GM23338 (cell line): ENCODE measurements around the gene DNAJC1.
"Not testable (repeated sequence)": the region's sequence is repeated elsewhere in the genome, so short reads cannot be mapped to it uniquely, and the experiment has no call there.

Experiments
- EZH2 ChIP-seq: fragments of 200-600 bp; sonication (generic); IDR thresholded peaks from one replicate; pipeline ENCODE4 v1.8.0; 2017; ENCODE audit warnings: antibody characterized with exemption, mild to moderate bottlenecking, low read depth; ENCODE audit not compliant: unreplicated experiment
- EZH2phosphoT487 ChIP-seq: fragments of 200-600 bp; sonication (generic); IDR thresholded peaks from one replicate; pipeline ENCODE4 v1.8.1; 2018; ENCODE audit warnings: antibody characterized with exemption; ENCODE audit not compliant: unreplicated experiment
- JUNB ChIP-seq: IDR thresholded peaks from one replicate; pipeline ENCODE4 v1.6.1; 2016; ENCODE audit warnings: antibody characterized with exemption; ENCODE audit not compliant: unreplicated experiment
- POLR2AphosphoS5 ChIP-seq: IDR thresholded peaks from 2 replicates; pipeline ENCODE4 v1.6.1; 2016; ENCODE audit warnings: antibody characterized with exemption, low read depth
- ZNF331 ChIP-seq: fragments of 250-450 bp; sonication (Bioruptor Pico); IDR thresholded peaks from 2 replicates; pipeline ENCODE4 v1.5.0; 2020; ENCODE audit warnings: low read depth, mild to moderate bottlenecking, moderate library complexity
- TF ChIP-seq, protein P1 (sequence below), 2 experiments: fragments of 200-600 bp in 1 of 2; sonication (generic) in 1 of 2; conservative IDR thresholded peaks; 2 replicates each; pipeline versions ENCODE4 v1.5.1 to v1.6.1; 2016 to 2017; ENCODE audit warnings: antibody characterized with exemption in 2 of 2, low read depth in 2 of 2, mild to moderate bottlenecking in 2 of 2, moderate library complexity in 1 of 2
- TF ChIP-seq, protein P2 (sequence below): fragments of 250-450 bp; sonication (Bioruptor Pico); IDR thresholded peaks from 2 replicates; pipeline ENCODE4 v1.5.0; 2020; ENCODE audit warnings: mild to moderate bottlenecking, moderate library complexity
- TF ChIP-seq, protein P3 (sequence below): IDR thresholded peaks from one replicate; pipeline ENCODE4 v1.6.1; 2018; ENCODE audit warnings: antibody characterized with exemption; ENCODE audit not compliant: unreplicated experiment

DNA sequence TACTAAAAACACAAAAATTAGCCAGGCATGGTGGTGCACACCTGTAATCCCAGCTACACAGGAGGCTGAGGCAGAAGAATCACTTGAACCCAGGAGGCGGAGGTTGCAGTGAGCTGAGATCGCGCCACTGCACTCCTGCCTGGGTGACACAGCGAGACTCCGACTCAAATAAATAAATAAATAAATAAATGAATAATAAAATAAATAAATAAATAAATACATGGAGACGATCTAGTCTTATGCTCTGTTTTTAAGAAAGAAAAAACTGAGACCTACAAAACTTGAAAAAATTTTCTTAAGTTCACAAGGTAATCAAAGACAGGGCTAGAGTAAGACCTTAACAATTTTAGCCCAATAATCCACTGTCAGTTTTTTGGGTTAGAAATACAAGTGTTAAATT lies 181.3 kb downstream of the DNAJC1 start:
- TF ChIP-seq, protein P1, sequence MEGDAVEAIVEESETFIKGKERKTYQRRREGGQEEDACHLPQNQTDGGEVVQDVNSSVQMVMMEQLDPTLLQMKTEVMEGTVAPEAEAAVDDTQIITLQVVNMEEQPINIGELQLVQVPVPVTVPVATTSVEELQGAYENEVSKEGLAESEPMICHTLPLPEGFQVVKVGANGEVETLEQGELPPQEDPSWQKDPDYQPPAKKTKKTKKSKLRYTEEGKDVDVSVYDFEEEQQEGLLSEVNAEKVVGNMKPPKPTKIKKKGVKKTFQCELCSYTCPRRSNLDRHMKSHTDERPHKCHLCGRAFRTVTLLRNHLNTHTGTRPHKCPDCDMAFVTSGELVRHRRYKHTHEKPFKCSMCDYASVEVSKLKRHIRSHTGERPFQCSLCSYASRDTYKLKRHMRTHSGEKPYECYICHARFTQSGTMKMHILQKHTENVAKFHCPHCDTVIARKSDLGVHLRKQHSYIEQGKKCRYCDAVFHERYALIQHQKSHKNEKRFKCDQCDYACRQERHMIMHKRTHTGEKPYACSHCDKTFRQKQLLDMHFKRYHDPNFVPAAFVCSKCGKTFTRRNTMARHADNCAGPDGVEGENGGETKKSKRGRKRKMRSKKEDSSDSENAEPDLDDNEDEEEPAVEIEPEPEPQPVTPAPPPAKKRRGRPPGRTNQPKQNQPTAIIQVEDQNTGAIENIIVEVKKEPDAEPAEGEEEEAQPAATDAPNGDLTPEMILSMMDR (conservative IDR thresholded peaks at IDR 0.05; ENCODE audit: low read depth in 2 of 2) = not testable (repeated sequence)
- TF ChIP-seq POLR2AphosphoS5, EZH2, EZH2phosphoT487, ZNF331, JUNB: not testable (repeated sequence)
- TF ChIP-seq, protein P2, sequence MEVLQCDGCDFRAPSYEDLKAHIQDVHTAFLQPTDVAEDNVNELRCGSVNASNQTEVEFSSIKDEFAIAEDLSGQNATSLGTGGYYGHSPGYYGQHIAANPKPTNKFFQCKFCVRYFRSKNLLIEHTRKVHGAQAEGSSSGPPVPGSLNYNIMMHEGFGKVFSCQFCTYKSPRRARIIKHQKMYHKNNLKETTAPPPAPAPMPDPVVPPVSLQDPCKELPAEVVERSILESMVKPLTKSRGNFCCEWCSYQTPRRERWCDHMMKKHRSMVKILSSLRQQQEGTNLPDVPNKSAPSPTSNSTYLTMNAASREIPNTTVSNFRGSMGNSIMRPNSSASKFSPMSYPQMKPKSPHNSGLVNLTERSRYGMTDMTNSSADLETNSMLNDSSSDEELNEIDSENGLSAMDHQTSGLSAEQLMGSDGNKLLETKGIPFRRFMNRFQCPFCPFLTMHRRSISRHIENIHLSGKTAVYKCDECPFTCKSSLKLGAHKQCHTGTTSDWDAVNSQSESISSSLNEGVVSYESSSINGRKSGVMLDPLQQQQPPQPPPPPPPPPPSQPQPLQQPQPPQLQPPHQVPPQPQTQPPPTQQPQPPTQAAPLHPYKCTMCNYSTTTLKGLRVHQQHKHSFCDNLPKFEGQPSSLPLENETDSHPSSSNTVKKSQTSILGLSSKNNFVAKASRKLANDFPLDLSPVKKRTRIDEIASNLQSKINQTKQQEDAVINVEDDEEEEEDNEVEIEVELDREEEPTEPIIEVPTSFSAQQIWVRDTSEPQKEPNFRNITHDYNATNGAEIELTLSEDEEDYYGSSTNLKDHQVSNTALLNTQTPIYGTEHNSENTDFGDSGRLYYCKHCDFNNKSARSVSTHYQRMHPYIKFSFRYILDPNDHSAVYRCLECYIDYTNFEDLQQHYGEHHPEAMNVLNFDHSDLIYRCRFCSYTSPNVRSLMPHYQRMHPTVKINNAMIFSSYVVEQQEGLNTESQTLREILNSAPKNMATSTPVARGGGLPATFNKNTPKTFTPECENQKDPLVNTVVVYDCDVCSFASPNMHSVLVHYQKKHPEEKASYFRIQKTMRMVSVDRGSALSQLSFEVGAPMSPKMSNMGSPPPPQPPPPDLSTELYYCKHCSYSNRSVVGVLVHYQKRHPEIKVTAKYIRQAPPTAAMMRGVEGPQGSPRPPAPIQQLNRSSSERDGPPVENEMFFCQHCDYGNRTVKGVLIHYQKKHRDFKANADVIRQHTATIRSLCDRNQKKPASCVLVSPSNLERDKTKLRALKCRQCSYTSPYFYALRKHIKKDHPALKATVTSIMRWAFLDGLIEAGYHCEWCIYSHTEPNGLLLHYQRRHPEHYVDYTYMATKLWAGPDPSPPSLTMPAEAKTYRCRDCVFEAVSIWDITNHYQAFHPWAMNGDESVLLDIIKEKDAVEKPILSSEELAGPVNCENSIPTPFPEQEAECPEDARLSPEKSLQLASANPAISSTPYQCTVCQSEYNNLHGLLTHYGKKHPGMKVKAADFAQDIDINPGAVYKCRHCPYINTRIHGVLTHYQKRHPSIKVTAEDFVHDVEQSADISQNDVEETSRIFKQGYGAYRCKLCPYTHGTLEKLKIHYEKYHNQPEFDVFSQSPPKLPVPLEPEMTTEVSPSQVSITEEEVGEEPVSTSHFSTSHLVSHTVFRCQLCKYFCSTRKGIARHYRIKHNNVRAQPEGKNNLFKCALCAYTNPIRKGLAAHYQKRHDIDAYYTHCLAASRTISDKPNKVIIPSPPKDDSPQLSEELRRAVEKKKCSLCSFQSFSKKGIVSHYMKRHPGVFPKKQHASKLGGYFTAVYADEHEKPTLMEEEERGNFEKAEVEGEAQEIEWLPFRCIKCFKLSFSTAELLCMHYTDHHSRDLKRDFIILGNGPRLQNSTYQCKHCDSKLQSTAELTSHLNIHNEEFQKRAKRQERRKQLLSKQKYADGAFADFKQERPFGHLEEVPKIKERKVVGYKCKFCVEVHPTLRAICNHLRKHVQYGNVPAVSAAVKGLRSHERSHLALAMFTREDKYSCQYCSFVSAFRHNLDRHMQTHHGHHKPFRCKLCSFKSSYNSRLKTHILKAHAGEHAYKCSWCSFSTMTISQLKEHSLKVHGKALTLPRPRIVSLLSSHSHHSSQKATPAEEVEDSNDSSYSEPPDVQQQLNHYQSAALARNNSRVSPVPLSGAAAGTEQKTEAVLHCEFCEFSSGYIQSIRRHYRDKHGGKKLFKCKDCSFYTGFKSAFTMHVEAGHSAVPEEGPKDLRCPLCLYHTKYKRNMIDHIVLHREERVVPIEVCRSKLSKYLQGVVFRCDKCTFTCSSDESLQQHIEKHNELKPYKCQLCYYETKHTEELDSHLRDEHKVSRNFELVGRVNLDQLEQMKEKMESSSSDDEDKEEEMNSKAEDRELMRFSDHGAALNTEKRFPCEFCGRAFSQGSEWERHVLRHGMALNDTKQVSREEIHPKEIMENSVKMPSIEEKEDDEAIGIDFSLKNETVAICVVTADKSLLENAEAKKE (CRISPR knock-in tag) = not testable (repeated sequence)
- TF ChIP-seq, protein P3, sequence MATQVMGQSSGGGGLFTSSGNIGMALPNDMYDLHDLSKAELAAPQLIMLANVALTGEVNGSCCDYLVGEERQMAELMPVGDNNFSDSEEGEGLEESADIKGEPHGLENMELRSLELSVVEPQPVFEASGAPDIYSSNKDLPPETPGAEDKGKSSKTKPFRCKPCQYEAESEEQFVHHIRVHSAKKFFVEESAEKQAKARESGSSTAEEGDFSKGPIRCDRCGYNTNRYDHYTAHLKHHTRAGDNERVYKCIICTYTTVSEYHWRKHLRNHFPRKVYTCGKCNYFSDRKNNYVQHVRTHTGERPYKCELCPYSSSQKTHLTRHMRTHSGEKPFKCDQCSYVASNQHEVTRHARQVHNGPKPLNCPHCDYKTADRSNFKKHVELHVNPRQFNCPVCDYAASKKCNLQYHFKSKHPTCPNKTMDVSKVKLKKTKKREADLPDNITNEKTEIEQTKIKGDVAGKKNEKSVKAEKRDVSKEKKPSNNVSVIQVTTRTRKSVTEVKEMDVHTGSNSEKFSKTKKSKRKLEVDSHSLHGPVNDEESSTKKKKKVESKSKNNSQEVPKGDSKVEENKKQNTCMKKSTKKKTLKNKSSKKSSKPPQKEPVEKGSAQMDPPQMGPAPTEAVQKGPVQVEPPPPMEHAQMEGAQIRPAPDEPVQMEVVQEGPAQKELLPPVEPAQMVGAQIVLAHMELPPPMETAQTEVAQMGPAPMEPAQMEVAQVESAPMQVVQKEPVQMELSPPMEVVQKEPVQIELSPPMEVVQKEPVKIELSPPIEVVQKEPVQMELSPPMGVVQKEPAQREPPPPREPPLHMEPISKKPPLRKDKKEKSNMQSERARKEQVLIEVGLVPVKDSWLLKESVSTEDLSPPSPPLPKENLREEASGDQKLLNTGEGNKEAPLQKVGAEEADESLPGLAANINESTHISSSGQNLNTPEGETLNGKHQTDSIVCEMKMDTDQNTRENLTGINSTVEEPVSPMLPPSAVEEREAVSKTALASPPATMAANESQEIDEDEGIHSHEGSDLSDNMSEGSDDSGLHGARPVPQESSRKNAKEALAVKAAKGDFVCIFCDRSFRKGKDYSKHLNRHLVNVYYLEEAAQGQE = not testable (repeated sequence)
